WTC11 (cell line): ENCODE measurements around the gene UNC13D. TPM values are rescaled to one million over a fixed set of nuclear protein-coding genes. Genes with fewer than 3 reads are reported as not detected.

ENCODE experiments used
- ATAC-seq: fragments of 200-7000 bp; cut with Tn5 transposase; 2 replicates; pipeline ENCODE4 v1.10.0; 2021; ENCODE audit warnings: mild to moderate bottlenecking, moderate library complexity
- CTCF ChIA-PET: fragments of 300-600 bp; sonication (Branson Sonifier 250); formaldehyde crosslinking; loops from one replicate; lab custom pipeline; 2021; ENCODE audit warnings: antibody characterized with exemption; lab: Charles Lee
- POLR2A ChIA-PET: fragments of 350-600 bp; sonication (Branson Sonifier 250); formaldehyde crosslinking; loops from one replicate; lab custom pipeline; 2021; ENCODE audit warnings: antibody characterized with exemption; lab: Charles Lee
- DNase-seq: peaks from one replicate; pipeline ENCODE4 v3.0.0; 2021; ENCODE audit warnings: low spot score
- H3K27ac Mint-ChIP-seq: 2 replicates; pipeline ENCODE4 v1.8.0; 2021; ENCODE audit warnings: mixed read lengths
- H3K27me3 Mint-ChIP-seq: 2 replicates; pipeline ENCODE4 v1.8.0; 2021; ENCODE audit warnings: low read depth, mild to moderate bottlenecking, moderate library complexity, mixed read lengths
- H3K36me3 Mint-ChIP-seq: 2 replicates; pipeline ENCODE4 v1.8.0; 2021; ENCODE audit warnings: mixed read lengths
- H3K4me1 Mint-ChIP-seq: 2 replicates; pipeline ENCODE4 v1.8.0; 2022; ENCODE audit warnings: mixed read lengths
- H3K4me3 Mint-ChIP-seq: 2 replicates; pipeline ENCODE4 v1.8.0; 2021; ENCODE audit warnings: mild to moderate bottlenecking, moderate library complexity, mixed read lengths
- H3K9me3 Mint-ChIP-seq: 2 replicates; pipeline ENCODE4 v1.8.0; 2021; ENCODE audit warnings: mixed read lengths
- EMX1 ChIP-seq: fragments of 250-450 bp; sonication (Bioruptor Pico); IDR thresholded peaks from 2 replicates; pipeline ENCODE4 v1.8.0; 2021; ENCODE audit warnings: mild to moderate bottlenecking
- FOXJ3 ChIP-seq: sonication (generic); formaldehyde crosslinking; IDR thresholded peaks from 2 replicates; pipeline ENCODE4 v1.9.0; 2021; ENCODE audit warnings: missing genetic modification reagents, mild to moderate bottlenecking, borderline replicate concordance
- FOXK1 ChIP-seq: sonication (generic); formaldehyde crosslinking; IDR thresholded peaks from 2 replicates; pipeline ENCODE4 v1.8.0; 2022; ENCODE audit warnings: mild to moderate bottlenecking, moderate library complexity, missing genetic modification reagents
- GABPB1 ChIP-seq: sonication (generic); formaldehyde crosslinking; IDR thresholded peaks from 2 replicates; pipeline ENCODE4 v1.8.1; 2023; ENCODE audit warnings: mild to moderate bottlenecking, missing genetic modification reagents
- GTF2I ChIP-seq: fragments of 250-450 bp; sonication (Bioruptor Pico); conservative IDR thresholded peaks from 2 replicates; pipeline ENCODE4 v1.4.0; 2021; ENCODE audit warnings: mild to moderate bottlenecking
- HMGA2 ChIP-seq: fragments of 250-450 bp; sonication (Bioruptor Pico); IDR thresholded peaks from 2 replicates; pipeline ENCODE4 v1.4.0; 2021; ENCODE audit warnings: mild to moderate bottlenecking, moderate library complexity
- IRF1 ChIP-seq: sonication (generic); formaldehyde crosslinking; IDR thresholded peaks from 2 replicates; pipeline ENCODE4 v1.8.0; 2023; ENCODE audit warnings: missing genetic modification reagents
- JAZF1 ChIP-seq: fragments of 250-450 bp; sonication (Bioruptor Pico); IDR thresholded peaks from 2 replicates; pipeline ENCODE4 v1.9.0; 2021; ENCODE audit warnings: moderate library complexity, mild to moderate bottlenecking, inconsistent platforms
- KAT7 ChIP-seq: sonication (generic); formaldehyde crosslinking; IDR thresholded peaks from 2 replicates; pipeline ENCODE4 v1.8.1; 2023; ENCODE audit warnings: missing genetic modification reagents, mild to moderate bottlenecking, borderline replicate concordance
- MAX ChIP-seq: sonication (generic); formaldehyde crosslinking; IDR thresholded peaks from 2 replicates; pipeline ENCODE4 v1.8.0; 2022; ENCODE audit warnings: mild to moderate bottlenecking, missing genetic modification reagents
- NFATC4 ChIP-seq: fragments of 250-450 bp; sonication (Bioruptor Pico); IDR thresholded peaks from 2 replicates; pipeline ENCODE4 v1.9.0; 2021; ENCODE audit warnings: mild to moderate bottlenecking
- NFE2L1 ChIP-seq: sonication (generic); formaldehyde crosslinking; IDR thresholded peaks from 2 replicates; pipeline ENCODE4 v1.8.1; 2023; ENCODE audit warnings: missing genetic modification reagents
- NR1H2 ChIP-seq: sonication (generic); formaldehyde crosslinking; IDR thresholded peaks from 2 replicates; pipeline ENCODE4 v1.9.0; 2021; ENCODE audit warnings: mild to moderate bottlenecking, moderate library complexity, missing genetic modification reagents
- NR3C1 ChIP-seq: sonication (generic); formaldehyde crosslinking; conservative IDR thresholded peaks from 2 replicates; pipeline ENCODE4 v1.8.1; 2023; ENCODE audit warnings: low read depth, mild to moderate bottlenecking, missing genetic modification reagents
- RELA ChIP-seq: sonication (generic); formaldehyde crosslinking; IDR thresholded peaks from 2 replicates; pipeline ENCODE4 v1.8.1; 2022; ENCODE audit warnings: missing genetic modification reagents, mild to moderate bottlenecking, borderline replicate concordance
- RORB ChIP-seq: fragments of 250-450 bp; sonication (Bioruptor Pico); IDR thresholded peaks from 2 replicates; pipeline ENCODE4 v1.9.0; 2021; ENCODE audit warnings: mild to moderate bottlenecking
- SP1 ChIP-seq: sonication (generic); formaldehyde crosslinking; conservative IDR thresholded peaks from 2 replicates; pipeline ENCODE4 v1.8.1; 2022; ENCODE audit warnings: missing genetic modification reagents
- STAT6 ChIP-seq: sonication (generic); formaldehyde crosslinking; conservative IDR thresholded peaks from 2 replicates; pipeline ENCODE4 v1.8.1; 2023; ENCODE audit warnings: mild to moderate bottlenecking, low read depth, missing genetic modification reagents, moderate library complexity
- USF1 ChIP-seq: sonication (generic); formaldehyde crosslinking; IDR thresholded peaks from 2 replicates; pipeline ENCODE4 v1.8.0; 2022; ENCODE audit warnings: mild to moderate bottlenecking, missing genetic modification reagents
- ZBTB21 ChIP-seq: sonication (generic); formaldehyde crosslinking; IDR thresholded peaks from 2 replicates; pipeline ENCODE4 v1.8.1; 2023; ENCODE audit warnings: mild to moderate bottlenecking, missing genetic modification reagents, borderline replicate concordance
- ZNF232 ChIP-seq: sonication (generic); formaldehyde crosslinking; IDR thresholded peaks from 2 replicates; pipeline ENCODE4 v1.8.0; 2022; ENCODE audit warnings: mild to moderate bottlenecking, missing genetic modification reagents
- ZNF416 ChIP-seq: fragments of 250-450 bp; sonication (Bioruptor Pico); IDR thresholded peaks from 2 replicates; pipeline ENCODE4 v1.9.0; 2021; ENCODE audit warnings: mild to moderate bottlenecking, inconsistent platforms
- ZNF532 ChIP-seq: fragments of 250-450 bp; sonication (Bioruptor Pico); IDR thresholded peaks from 2 replicates; pipeline ENCODE4 v1.9.0; 2021; ENCODE audit warnings: mild to moderate bottlenecking, borderline replicate concordance
- ZNF671 ChIP-seq: fragments of 250-450 bp; sonication (Bioruptor Pico); IDR thresholded peaks from 2 replicates; pipeline ENCODE4 v1.8.0; 2021; ENCODE audit warnings: mild to moderate bottlenecking
- total RNA-seq: library from RNA; stranded (reverse); gene quantifications from 3 replicates; pipeline ENCODE4 v1.2.3, GENCODE V29; 2021
- TF ChIP-seq, protein P1 (sequence below): sonication (generic); formaldehyde crosslinking; conservative IDR thresholded peaks from 2 replicates; pipeline ENCODE4 v1.8.1; 2022; ENCODE audit warnings: mild to moderate bottlenecking, missing genetic modification reagents
- TF ChIP-seq, protein P2 (sequence below): fragments of 250-450 bp; sonication (Bioruptor Pico); IDR thresholded peaks from 2 replicates; pipeline ENCODE4 v2.1.2; 2022; ENCODE audit warnings: mild to moderate bottlenecking, moderate library complexity

UNC13D gene
- total RNA-seq, 1 experiment from 2014 or later = 13.1 TPM

DNA sequence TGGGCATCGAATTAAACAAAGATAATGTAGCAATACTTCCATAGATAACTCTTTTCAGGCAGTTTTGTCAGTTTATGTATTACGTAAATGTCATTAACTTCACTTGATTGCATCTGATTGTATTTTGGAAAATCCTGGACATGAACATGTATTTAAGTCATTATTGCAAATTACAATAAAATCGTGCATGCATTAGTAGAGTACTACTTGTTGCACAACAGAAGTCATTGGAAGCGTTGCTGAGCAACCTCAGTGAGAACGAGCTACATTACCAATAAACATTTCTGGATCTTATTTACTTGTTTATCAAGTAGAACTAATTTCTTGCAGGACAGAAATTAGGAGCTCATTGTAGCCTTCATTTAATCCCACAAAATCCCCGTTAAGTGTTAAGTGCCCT is 53.0 kb downstream of the UNC13D start (continued):
- TF ChIP-seq STAT6 (CRISPR knock-in tag) (no peak), JAZF1 (no peak), NR1H2 (CRISPR knock-in tag) (no peak), RORB (CRISPR knock-in tag) (no peak), ZNF232 (CRISPR knock-in tag) (no peak), KAT7 (no peak)
- TF ChIP-seq, all 79 proteins: peak for 0

DNA sequence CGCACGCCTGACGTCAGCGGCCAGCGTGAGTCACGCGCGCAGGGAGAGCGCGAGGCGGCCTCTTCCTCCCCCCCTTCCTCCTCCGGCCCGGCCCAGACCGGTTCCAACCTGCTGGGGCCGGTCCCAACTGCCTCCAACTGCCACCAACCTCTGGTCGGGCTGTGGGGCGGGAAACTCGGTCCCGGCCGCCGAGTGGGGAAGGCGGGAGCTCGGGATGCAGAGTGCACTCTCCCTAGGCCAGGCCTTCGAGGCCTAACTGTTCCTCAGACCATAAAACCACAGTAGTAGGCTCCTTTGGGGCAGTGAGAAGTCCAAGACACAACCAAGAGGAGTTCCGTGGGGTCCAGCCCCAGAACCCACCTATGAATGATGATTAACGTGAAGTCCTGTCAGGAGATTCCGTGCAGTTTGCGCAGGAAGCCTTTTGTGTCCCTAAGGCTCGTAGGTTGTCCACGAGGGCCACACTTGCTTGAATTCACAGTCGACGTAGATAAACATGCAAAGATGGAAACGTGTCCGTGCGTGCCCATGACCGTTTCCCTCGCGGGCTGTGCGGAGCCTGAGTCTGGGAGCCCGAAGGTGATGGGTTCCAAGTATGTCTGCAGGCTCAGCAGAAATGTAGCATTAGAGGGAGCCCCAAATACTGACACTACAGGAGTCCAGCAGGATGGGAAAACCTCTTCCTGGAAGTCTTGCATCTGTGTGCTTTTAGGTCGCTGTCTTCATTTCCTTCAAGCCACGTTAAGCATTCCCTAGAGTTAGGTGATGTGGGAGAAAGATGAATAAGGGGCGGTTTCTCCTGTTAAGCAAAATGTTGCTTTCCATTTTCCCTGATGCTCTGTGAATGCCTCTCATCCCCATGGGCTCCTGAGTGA is 59.0 kb downstream of the UNC13D start:
- peaks cover 31% of the 10 kb centered on the region for H3K4me1 Mint-ChIP-seq
- H3K27me3 Mint-ChIP-seq = no peaks in the 10 kb centered on the region
- peak overlapping the region; percentile 100 for H3K27ac Mint-ChIP-seq
- ChIA-PET POLR2A (interaction anchor here (0.7 to 2.2 kb wide), 9 partner anchors 9 to 70 kb away, joined by 3 to 13 read pairs (median 4); partner anchors contain the start of gene WBP2), CTCF (interaction anchor here (1.0 to 2.3 kb wide), 8 partner anchors 14 to 260 kb away, joined by 3 to 20 read pairs (median 4); partner anchors contain the start of gene LLGL2)
- H3K4me3 Mint-ChIP-seq = peak overlapping the region; percentile 95
- no peaks in the 10 kb centered on the region for H3K9me3 Mint-ChIP-seq
- H3K36me3 Mint-ChIP-seq = peaks cover 5% of the 10 kb centered on the region; the same call in 1 of the 2 replicates
- DNase-seq = peak; percentile 87
- peak; percentile 47 for ATAC-seq
- TF ChIP-seq NFATC4 (CRISPR knock-in tag) = peak; percentile 77; the same call in 1 of the 2 replicates
- TF ChIP-seq NR3C1 (CRISPR knock-in tag) = no peak
- TF ChIP-seq GABPB1 = peak; percentile 3
- TF ChIP-seq ZNF671 (CRISPR knock-in tag) = peak; percentile 40; the same call in 1 of the 2 replicates
- peak; percentile 40; the same call in 1 of the 2 replicates for TF ChIP-seq HMGA2 (CRISPR knock-in tag)
- no peak for TF ChIP-seq NFE2L1 (CRISPR knock-in tag)
- no peak for TF ChIP-seq RELA (CRISPR knock-in tag)
- TF ChIP-seq ZNF416 = no peak
- TF ChIP-seq FOXK1 (CRISPR knock-in tag) = no peak
- TF ChIP-seq EMX1 (CRISPR knock-in tag) = peak; percentile 68; the same call in 1 of the 2 replicates
- TF ChIP-seq, protein P1, sequence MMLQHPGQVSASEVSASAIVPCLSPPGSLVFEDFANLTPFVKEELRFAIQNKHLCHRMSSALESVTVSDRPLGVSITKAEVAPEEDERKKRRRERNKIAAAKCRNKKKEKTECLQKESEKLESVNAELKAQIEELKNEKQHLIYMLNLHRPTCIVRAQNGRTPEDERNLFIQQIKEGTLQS (CRISPR knock-in tag) = no peak
- 0 out of 2 replicates have a peak, but pooled peaks have one; percentile 54 for TF ChIP-seq FOXJ3
- TF ChIP-seq, protein P2, sequence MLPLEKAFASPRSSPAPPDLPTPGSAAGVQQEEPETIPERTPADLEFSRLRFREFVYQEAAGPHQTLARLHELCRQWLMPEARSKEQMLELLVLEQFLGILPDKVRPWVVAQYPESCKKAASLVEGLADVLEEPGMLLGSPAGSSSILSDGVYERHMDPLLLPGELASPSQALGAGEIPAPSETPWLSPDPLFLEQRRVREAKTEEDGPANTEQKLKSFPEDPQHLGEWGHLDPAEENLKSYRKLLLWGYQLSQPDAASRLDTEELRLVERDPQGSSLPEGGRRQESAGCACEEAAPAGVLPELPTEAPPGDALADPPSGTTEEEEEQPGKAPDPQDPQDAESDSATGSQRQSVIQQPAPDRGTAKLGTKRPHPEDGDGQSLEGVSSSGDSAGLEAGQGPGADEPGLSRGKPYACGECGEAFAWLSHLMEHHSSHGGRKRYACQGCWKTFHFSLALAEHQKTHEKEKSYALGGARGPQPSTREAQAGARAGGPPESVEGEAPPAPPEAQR (CRISPR knock-in tag) = no peak
- TF ChIP-seq ZNF532 = peak; percentile 54; the same call in 1 of the 2 replicates
- no peak for TF ChIP-seq ZBTB21 (CRISPR knock-in tag)
- peak; percentile 27; the same call in 1 of the 2 replicates for TF ChIP-seq KAT7
- 0 out of 2 replicates have a peak, but pooled peaks have one; percentile 1 for TF ChIP-seq SP1
- no peak for TF ChIP-seq GTF2I (CRISPR knock-in tag)
- peak; percentile 89 for TF ChIP-seq MAX
- peak; percentile 76; the same call in 1 of the 2 replicates for TF ChIP-seq USF1 (CRISPR knock-in tag)
- TF ChIP-seq IRF1 = no peak
